GM18870 (cell line): Measurements from ENCODE around the gene IFI6.
A peak's percentile ranks its signal among the peaks of the same experiment; 100 is the strongest.
"Not testable (repeated sequence)": the region's sequence is repeated elsewhere in the genome, so short reads cannot be mapped to it uniquely, and the experiment has no call there.

Experiments
- ATAC-seq: cut with Tn5 transposase; IDR thresholded peaks from one replicate; pipeline ENCODE4 v1.9.1; 2021; ENCODE audit warnings: moderate library complexity; ENCODE audit not compliant: unreplicated experiment

IFI6 gene

GRCh38 chr1:27632387-27633297, 39.4 kb downstream of the IFI6 start:
- peak; percentile 38 for ATAC-seq

- ATAC-seq = no peak
Measured at GRCh38 chr1:27630859-27631491, 41.0 kb downstream of the IFI6 start.

GRCh38 chr1:27628712-27629111, 43.3 kb downstream of the IFI6 start:
- no peak for ATAC-seq

- ATAC-seq = not testable (repeated sequence)
Measured at GRCh38 chr1:27627733-27628132, 44.3 kb downstream of the IFI6 start.

GRCh38 chr1:27627061-27627460, 44.9 kb downstream of the IFI6 start:
- no peak for ATAC-seq

GRCh38 chr1:27626031-27626935, 45.7 kb downstream of the IFI6 start:
- ATAC-seq = no peak

- ATAC-seq = no peak
Measured at GRCh38 chr1:27624467-27625178, 47.4 kb downstream of the IFI6 start.

- ATAC-seq = no peak
Measured at GRCh38 chr1:27623327-27624212, 48.4 kb downstream of the IFI6 start.

GRCh38 chr1:27622828-27623227, 49.2 kb downstream of the IFI6 start:
- no peak for ATAC-seq

- no peak for ATAC-seq
Measured at GRCh38 chr1:27621051-27621920, 50.7 kb downstream of the IFI6 start.

- ATAC-seq = not testable (repeated sequence)
Measured at GRCh38 chr1:27619782-27620438, 52.1 kb downstream of the IFI6 start.

- ATAC-seq = no peak
Measured at GRCh38 chr1:27618341-27619082, 53.5 kb downstream of the IFI6 start.

- no peak for ATAC-seq
Measured at GRCh38 chr1:27617420-27617819, 54.6 kb downstream of the IFI6 start.

- no peak for ATAC-seq
Measured at GRCh38 chr1:27616441-27616840, 55.6 kb downstream of the IFI6 start.
